Neutrophil (primary cell): Measurements from ENCODE around the gene ALOX5.

Experiments
- H3K27ac ChIP-seq: fragments of 200-600 bp; sonication (generic); 2 replicates; pipeline ENCODE4 v1.5.1; 2016; ENCODE audit warnings: mild to moderate bottlenecking, moderate library complexity
- H3K27me3 ChIP-seq: fragments of 200-600 bp; sonication (generic); 2 replicates; pipeline ENCODE4 v1.6.0; 2016; ENCODE audit warnings: mild to moderate bottlenecking
- H3K36me3 ChIP-seq: fragments of 200-600 bp; sonication (generic); 2 replicates; pipeline ENCODE4 v1.5.1; 2017
- H3K4me1 ChIP-seq, 2 experiments: fragments of 200-600 bp in 1 of 2; sonication (generic) in 1 of 2; 1 replicate in 1 of 2; 2 replicates in 1 of 2; pipeline versions ENCODE4 v1.5.1 to v1.6.1; 2013 to 2016; ENCODE audit warnings: low read depth in 1 of 2, low read length in 1 of 2, mild to moderate bottlenecking in 1 of 2, moderate library complexity in 1 of 2; ENCODE audit not compliant: control insufficient read depth in 1 of 2, insufficient read depth in 1 of 2
- H3K4me3 ChIP-seq, 2 experiments: fragments of 200-600 bp in 1 of 2; sonication (generic) in 1 of 2; 1 replicate in 1 of 2; 2 replicates in 1 of 2; pipeline ENCODE4 v1.5.1; 2013 to 2016; ENCODE audit warnings: low read depth in 1 of 2, low read length in 1 of 2, mild to moderate bottlenecking in 1 of 2, moderate library complexity in 1 of 2
- H3K9me3 ChIP-seq: fragments of 200-600 bp; sonication (generic); 2 replicates; pipeline ENCODE4 v1.5.1; 2016
- CTCF ChIP-seq: fragments of 200-600 bp; sonication (generic); IDR thresholded peaks from 2 replicates; pipeline ENCODE4 v1.5.1; 2016; ENCODE audit warnings: antibody characterized with exemption

Gene ALOX5

GRCh38 chr10:45378914-45379726 lies 5.1 kb downstream of the ALOX5 start:
- H3K27me3 ChIP-seq = no peaks in the 10 kb centered on the region
- peak overlapping the region; percentile 90 to 99 for H3K4me3 ChIP-seq
- no peak for TF ChIP-seq CTCF
- peaks cover 91 to 96% of the 10 kb centered on the region in 2 experiments for H3K4me1 ChIP-seq
- H3K27ac ChIP-seq = peak overlapping the region; percentile 89
- H3K36me3 ChIP-seq = peaks cover 43% of the 10 kb centered on the region
- H3K9me3 ChIP-seq = no peaks in the 10 kb centered on the region

GRCh38 chr10:45379891-45380540 lies 6.0 kb downstream of the ALOX5 start:
- H3K4me1 ChIP-seq = peaks cover 98 to 100% of the 10 kb centered on the region in 2 experiments
- no peaks in the 10 kb centered on the region for H3K27me3 ChIP-seq
- H3K9me3 ChIP-seq = no peaks in the 10 kb centered on the region
- TF ChIP-seq CTCF = no peak
- H3K4me3 ChIP-seq = peak overlapping the region; percentile 90 to 99
- H3K27ac ChIP-seq = peak overlapping the region; percentile 89
- H3K36me3 ChIP-seq = peaks cover 52% of the 10 kb centered on the region

GRCh38 chr10:45380903-45381620 lies 7.0 kb downstream of the ALOX5 start:
- Histone ChIP-seq H3K27ac (peak overlapping the region; percentile 89), H3K4me3 (peak overlapping the region; percentile 90 to 99), H3K4me1 (peaks cover 96 to 98% of the 10 kb centered on the region in 2 experiments), H3K27me3 (no peaks in the 10 kb centered on the region), H3K36me3 (peaks cover 62% of the 10 kb centered on the region), H3K9me3 (no peaks in the 10 kb centered on the region)
- no peak for TF ChIP-seq CTCF

GRCh38 chr10:45382591-45382990 lies 8.6 kb downstream of the ALOX5 start:
- Histone ChIP-seq H3K36me3 (peaks cover 76% of the 10 kb centered on the region), H3K4me1 (peaks cover 93 to 98% of the 10 kb centered on the region in 2 experiments), H3K9me3 (no peaks in the 10 kb centered on the region), H3K4me3 (no peak overlapping the region), H3K27ac (peak overlapping the region; percentile 89), H3K27me3 (no peaks in the 10 kb centered on the region)
- no peak for TF ChIP-seq CTCF

- no peak for TF ChIP-seq CTCF
- Histone ChIP-seq H3K27me3 (no peaks in the 10 kb centered on the region), H3K4me1 (peaks cover 84 to 92% of the 10 kb centered on the region in 2 experiments), H3K36me3 (peaks cover 77% of the 10 kb centered on the region), H3K9me3 (no peaks in the 10 kb centered on the region), H3K4me3 (peak overlapping the region in 1 of 2 experiments; percentile 39), H3K27ac (peak overlapping the region; percentile 89)
Observed at GRCh38 chr10:45383682-45384330, 9.8 kb downstream of the ALOX5 start.
